Endothelial cell of umbilical vein (primary cell): Measurements from ENCODE around the gene APP. TPM values are rescaled to one million over a fixed set of nuclear protein-coding genes. Genes with fewer than 3 reads are reported as not detected.
"Not testable (repeated sequence)": the region's sequence is repeated elsewhere in the genome, so short reads cannot be mapped to it uniquely, and the experiment has no call there.

ENCODE experiments used
- BruUV-seq: library from RNA; stranded (reverse); fragments of 400-500 nt; replicated peaks from 2 replicates; lab custom pipeline; 2021; lab: Mats Ljungman, UMichigan
- CTCF ChIA-PET: fragments of 300-600, 350-600 bp; sonication (Branson Sonifier 250); formaldehyde crosslinking; loops from one replicate; lab custom pipeline; 2021; ENCODE audit warnings: antibody characterized with exemption, inconsistent platforms; lab: Charles Lee
- POLR2A ChIA-PET: fragments of 300-600, 350-600 bp; sonication (Branson Sonifier 250); formaldehyde crosslinking; loops from one replicate; lab custom pipeline; 2021; ENCODE audit warnings: antibody characterized with exemption, inconsistent platforms; lab: Charles Lee
- DNase-seq: peaks from one replicate; pipeline ENCODE4 v3.0.0-alpha.2; 2011; ENCODE audit warnings: low read depth, low spot score
- FAIRE-seq: peaks from 2 replicates; lab custom pipeline; 2011; peaks lifted over from hg19 to GRCh38; lab: Jason Lieb, UNC
- H2AFZ ChIP-seq: 2 replicates; pipeline ENCODE4 v1.6.0; 2012; ENCODE audit warnings: low read depth, low read length, control low read depth, inconsistent platforms
- H3K27ac ChIP-seq: 2 replicates; pipeline ENCODE4 v1.5.1; 2011; ENCODE audit warnings: low read depth, mild to moderate bottlenecking, control low read depth, low read length, moderate library complexity; ENCODE audit not compliant: insufficient read depth
- H3K27me3 ChIP-seq, 2 experiments: 2 replicates each; pipeline versions ENCODE4 v1.6.0 to v1.6.1; 2011; ENCODE audit warnings: low read length in 2 of 2, mixed read lengths in 1 of 2; ENCODE audit not compliant: control insufficient read depth in 2 of 2, insufficient read depth in 2 of 2
- H3K36me3 ChIP-seq, 2 experiments: 2 replicates in 1 of 2; 3 replicates in 1 of 2; pipeline ENCODE4 v1.5.1; 2011; ENCODE audit warnings: low read length in 2 of 2, mild to moderate bottlenecking in 1 of 2, moderate library complexity in 1 of 2; ENCODE audit not compliant: control insufficient read depth in 2 of 2, insufficient read depth in 2 of 2; ENCODE audit errors: extremely low read depth in 1 of 2
- H3K4me1 ChIP-seq: 3 replicates; pipeline ENCODE4 v1.5.1; 2011; ENCODE audit warnings: mild to moderate bottlenecking, low read length; ENCODE audit not compliant: control insufficient read depth, insufficient read depth; ENCODE audit errors: extremely low read depth
- H3K4me2 ChIP-seq: 2 replicates; pipeline ENCODE4 v1.6.1; 2011; ENCODE audit warnings: low read length, control low read depth, mixed read lengths; ENCODE audit not compliant: insufficient read depth
- H3K4me3 ChIP-seq, 3 experiments: fragments of 200-600 bp in 1 of 3; sonication (generic), shearing (Covaris generic) in 1 of 3; replicated peaks in 1 of 3; 2 replicates each; pipeline ENCODE4 v1.5.1; 2011 to 2016; ENCODE audit warnings: control low read depth in 3 of 3, low read length in 3 of 3, mild to moderate bottlenecking in 2 of 3, inconsistent platforms in 1 of 3, low read depth in 1 of 3, moderate library complexity in 1 of 3; ENCODE audit not compliant: insufficient read depth in 1 of 3
- H3K79me2 ChIP-seq: 2 replicates; pipeline ENCODE4 v1.6.0; 2012; ENCODE audit warnings: low read length, inconsistent platforms; ENCODE audit not compliant: control insufficient read depth, insufficient read depth
- H3K9ac ChIP-seq: replicated peaks from 2 replicates; pipeline ENCODE3; 2011; ENCODE audit warnings: low read length, control low read depth; ENCODE audit not compliant: insufficient read depth; ENCODE audit errors: extremely low read depth
- H3K9me1 ChIP-seq: replicated peaks from 3 replicates; pipeline ENCODE4 v1.6.0; 2011; ENCODE audit warnings: mild to moderate bottlenecking, low read length; ENCODE audit not compliant: control insufficient read depth, insufficient read depth; ENCODE audit errors: extremely low read depth
- H3K9me3 ChIP-seq: replicated peaks from 2 replicates; pipeline ENCODE4 v1.5.1; 2012; ENCODE audit warnings: low read length, inconsistent platforms; ENCODE audit not compliant: control insufficient read depth, insufficient read depth
- H4K20me1 ChIP-seq: replicated peaks from 2 replicates; pipeline ENCODE3; 2011; ENCODE audit warnings: mild to moderate bottlenecking, low read length; ENCODE audit not compliant: control insufficient read depth, insufficient read depth; ENCODE audit errors: extremely low read depth
- EZH2 ChIP-seq: IDR thresholded peaks from 2 replicates; pipeline ENCODE4 v1.6.1; 2012; ENCODE audit warnings: borderline replicate concordance, low read depth, mild to moderate bottlenecking, moderate library complexity, low read length, inconsistent platforms; ENCODE audit not compliant: severe bottlenecking
- GATA2 ChIP-seq: IDR thresholded peaks from 2 replicates; pipeline ENCODE4 v1.7.0; 2011; ENCODE audit warnings: low read depth, mild to moderate bottlenecking, moderate library complexity, mixed read lengths, low read length; ENCODE audit not compliant: insufficient read length, insufficient read depth
- dilution Hi-C: fragments of 300-500 bp; cut with MboI; formaldehyde crosslinking; loops from one replicate; pipeline ENCODE4 v1.15.0; 2019; ENCODE audit warnings: low sequenced_read_pairs; ENCODE audit not compliant: extremely low pct_ligation_motif_present
- intact Hi-C: fragments of 100-400 bp; cut with micrococcal nuclease; formaldehyde crosslinking; loops from one replicate; pipeline ENCODE4 v1.10.0; 2022
- polyA plus RNA-seq, 4 experiments: library from polyadenylated mRNA; depleted of rRNA in 3 of 4; stranded (reverse) in 3 of 4; unstranded in 1 of 4; fragments of >200 nt; gene quantifications; 2 replicates each; pipeline versions ENCODE4 v1.2.1 to v1.2.3, GENCODE V29; 2011 to 2012; ENCODE audit warnings: missing spikeins in 1 of 4
- total RNA-seq: library from RNA; stranded (reverse); gene quantifications from 2 replicates; pipeline ENCODE4 v1.2.3, GENCODE V29; 2021

APP gene
- total and polyA plus RNA-seq, 2 donors (not counting 3 experiments of a cell fraction or from before 2014, with no cell fraction given): 914 to 928 TPM

- FAIRE-seq: no peak
- no TSS peak for BruUV-seq
- peaks cover 98% of the 10 kb centered on the region for H3K79me2 ChIP-seq
Measured at GRCh38 chr21:26082549-26082948, 88.0 kb downstream of the APP start.

GRCh38 chr21:26081175-26081760 is 89.3 kb downstream of the APP start:
- Histone ChIP-seq H3K79me2 (peaks cover 98% of the 10 kb centered on the region), H3K4me1 (peaks cover 31% of the 10 kb centered on the region)
- H3K9ac ChIP-seq, H3K4me2 ChIP-seq, BruUV-seq, DNase-seq, H3K36me3 ChIP-seq, H3K4me3 ChIP-seq, intact Hi-C loops, H4K20me1 ChIP-seq, H3K27me3 ChIP-seq, dilution Hi-C loops, H3K9me3 ChIP-seq, H2AFZ ChIP-seq, CTCF ChIA-PET, FAIRE-seq, POLR2A ChIA-PET, H3K27ac ChIP-seq, H3K9me1 ChIP-seq: not testable (repeated sequence)

More at GRCh38 chr21:26082549-26082948, 88.0 kb downstream of the APP start:
- peaks cover 0 to 3% of the 10 kb centered on the region in 2 experiments for H3K36me3 ChIP-seq
- no peak overlapping the region for H2AFZ ChIP-seq
- H4K20me1 ChIP-seq: peaks cover 2% of the 10 kb centered on the region
- DNase-seq: no peak
- dilution Hi-C loops: no loop called here
- ChIA-PET POLR2A (no interaction called here), CTCF (interaction anchor here (1.0 to 1.6 kb wide), 3 partner anchors 9 to 36 kb away, joined by 3 to 8 read pairs (median 4); no protein-coding TSS in a partner anchor)
- no peak overlapping the region for H3K27ac ChIP-seq
- H3K9me3 ChIP-seq: no peaks in the 10 kb centered on the region
- no peaks in the 10 kb centered on the region for H3K9me1 ChIP-seq
- TF ChIP-seq GATA2: peak; percentile 21
- no peak for TF ChIP-seq EZH2
- no peak overlapping the region for H3K4me3 ChIP-seq
- no peak overlapping the region for H3K9ac ChIP-seq
- H3K4me1 ChIP-seq: peaks cover 31% of the 10 kb centered on the region
- no peaks in the 10 kb centered on the region for H3K27me3 ChIP-seq
- no peak overlapping the region for H3K4me2 ChIP-seq
- intact Hi-C loops: no loop called here
